Mucosa of gallbladder (tissue), 1 donor: ENCODE results near the gene LRRC46. TPM values are rescaled to one million over a fixed set of nuclear protein-coding genes. Genes with fewer than 3 reads are reported as not detected.

ENCODE experiments used
- DNase-seq: peaks from one replicate; pipeline ENCODE4 v3.0.0-alpha.2; 2020; ENCODE audit warnings: low spot score
- total RNA-seq: library from RNA; stranded (reverse); gene quantifications from one replicate; pipeline ENCODE4 v1.2.1, GENCODE V29; 2021
- donor health status: DM: no; HTN: no; CAD: no.

Gene LRRC46
- total RNA-seq, 1 donor from 2014 or later = 1.1 TPM

DNA sequence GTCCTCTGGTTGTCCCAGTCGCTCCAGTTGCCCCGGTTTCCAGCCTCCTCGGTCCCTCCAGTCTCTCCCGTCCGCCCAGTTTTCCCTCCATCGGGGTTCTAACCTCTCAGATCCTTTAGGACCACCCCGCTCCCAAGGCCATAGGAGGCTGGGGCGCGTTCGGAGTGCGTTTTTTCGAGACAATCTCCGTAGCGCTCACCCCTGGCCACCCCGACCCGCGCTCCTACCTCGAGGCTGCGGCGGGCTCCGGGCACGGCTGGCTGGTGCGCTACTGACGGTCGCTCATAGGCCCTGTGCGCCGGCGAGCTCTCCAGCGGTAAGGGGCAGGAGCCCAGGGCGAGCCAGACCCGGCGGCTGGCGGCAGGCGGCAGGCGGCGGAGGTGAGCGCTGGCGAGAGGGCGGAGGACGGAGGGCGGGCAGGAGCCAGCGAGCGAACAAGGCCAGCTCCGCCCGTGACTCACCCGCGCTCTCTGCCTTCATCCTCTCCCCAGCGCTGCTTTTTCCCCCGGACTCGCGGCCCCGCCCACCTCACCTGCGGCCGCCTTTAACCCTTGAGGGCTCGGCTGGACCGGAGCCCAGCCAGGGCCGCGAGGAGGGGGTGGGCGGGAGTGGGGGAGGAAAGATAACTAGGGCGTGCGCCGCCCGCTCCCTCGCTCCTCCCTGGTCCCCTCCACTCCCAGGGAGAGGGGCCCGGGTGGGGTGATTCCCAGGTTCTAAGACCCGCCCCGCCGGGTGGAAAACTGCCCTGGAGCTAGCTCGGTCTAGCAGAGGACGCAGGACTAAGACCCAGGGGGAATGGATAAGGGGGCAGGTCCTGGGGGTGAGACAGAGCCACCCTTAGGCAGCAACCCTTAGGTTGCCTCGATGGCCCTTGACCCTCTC, 19.5 kb downstream of the LRRC46 start, which contains the start of gene SP6:
TSS of gene SP6 (minus strand) at position 472 of the 882 bp plus-strand sequence. CDS start 2,734 bp downstream, outside the sequence.
- peak; percentile 70 for DNase-seq

DNA sequence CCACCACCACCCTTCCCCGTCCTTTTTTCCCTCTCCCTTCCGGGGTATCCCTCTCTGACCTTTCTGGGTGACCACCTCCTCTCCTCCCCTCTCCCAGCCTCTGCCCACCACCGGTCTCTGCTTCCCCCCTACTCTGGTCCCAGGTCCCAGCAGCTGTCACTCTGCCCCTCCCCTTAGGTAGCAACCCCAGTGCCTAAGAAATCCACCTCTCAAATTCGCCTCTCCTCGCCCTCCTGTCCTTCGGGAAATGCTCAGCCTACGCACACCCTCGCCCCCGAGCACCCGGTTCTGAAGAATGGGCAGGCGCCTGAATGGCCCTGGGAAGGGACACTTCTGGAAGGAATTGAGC, 20.3 kb downstream of the LRRC46 start:
- DNase-seq = no peak

DNA sequence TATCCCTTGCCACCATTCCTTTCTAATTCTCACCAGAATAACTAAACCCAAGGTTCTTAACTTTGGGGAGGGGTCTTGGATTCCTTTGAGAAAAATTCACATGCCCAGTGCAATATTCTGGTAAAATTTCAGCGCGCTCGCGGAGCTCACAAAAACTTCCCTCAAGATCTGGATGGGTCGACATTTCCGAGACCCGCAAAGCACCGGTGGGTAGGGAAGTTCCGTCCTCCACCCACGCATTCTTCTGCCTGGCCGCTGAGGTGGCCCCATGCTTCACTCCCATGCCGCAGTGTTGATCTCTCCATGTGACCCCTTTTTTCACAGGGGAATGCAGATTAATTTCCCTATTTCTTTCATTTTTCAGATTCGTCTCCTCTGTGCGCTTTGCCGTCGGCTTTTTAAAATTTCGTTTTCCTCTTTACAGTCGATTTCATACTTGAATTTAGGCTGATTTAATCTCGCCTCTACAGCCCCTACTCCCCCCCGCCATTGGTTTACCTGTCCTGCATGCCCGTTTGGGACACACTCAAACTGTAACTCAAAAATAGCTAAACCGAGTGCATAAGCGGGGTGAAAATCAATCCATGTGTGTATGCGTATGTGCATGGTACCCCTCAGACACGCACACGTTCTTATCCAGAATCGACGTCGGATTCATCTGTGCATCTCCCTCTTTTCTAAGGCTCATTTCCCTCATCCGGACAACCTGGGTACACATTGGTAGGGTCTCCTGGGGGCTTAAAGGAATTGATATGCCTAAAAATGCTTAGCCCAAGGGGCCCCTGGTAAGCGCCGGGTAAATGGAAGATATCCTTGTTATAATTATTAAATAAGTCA, 20.9 kb downstream of the LRRC46 start:
- DNase-seq = no peak

DNA sequence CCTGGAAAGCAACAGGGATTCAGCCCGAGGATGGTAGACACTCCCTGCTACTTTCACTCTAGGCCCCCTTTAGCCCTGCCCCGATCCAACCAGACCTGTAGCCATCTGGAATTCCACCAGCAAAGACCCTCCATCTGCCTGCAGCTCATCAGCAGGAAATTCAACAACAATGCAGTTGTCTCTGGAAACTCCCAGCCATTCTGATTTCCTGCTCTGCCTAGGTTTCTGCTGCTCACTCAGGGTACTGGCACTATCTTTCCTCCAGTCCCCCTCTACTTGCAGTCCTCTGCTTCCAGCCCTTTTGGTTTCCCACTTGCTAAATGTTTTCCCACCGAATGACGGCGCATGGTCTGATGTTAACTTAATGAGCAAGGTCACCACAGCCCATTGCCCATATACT, 22.1 kb downstream of the LRRC46 start:
- DNase-seq = no peak

DNA sequence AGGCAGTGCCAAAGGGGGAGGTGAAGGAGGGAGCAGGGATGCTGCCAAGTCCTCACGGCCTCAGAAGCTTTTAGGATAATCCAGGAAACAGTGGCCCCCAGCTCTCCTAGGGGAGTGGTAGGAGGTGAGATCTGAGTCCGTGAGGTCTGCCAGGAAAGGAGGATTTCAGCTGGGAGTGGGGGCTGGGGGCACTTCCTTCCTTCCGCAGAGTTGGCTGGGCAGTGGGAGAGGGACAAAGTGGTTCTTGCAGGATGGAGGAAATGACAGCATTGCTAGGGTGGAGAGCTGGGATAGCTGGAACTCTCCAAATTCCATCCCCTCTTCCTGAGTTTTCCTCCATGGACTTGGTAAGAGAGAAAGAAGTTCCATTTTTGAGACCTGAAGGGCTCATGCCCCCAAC, 24.3 kb downstream of the LRRC46 start:
- DNase-seq = no peak

DNA sequence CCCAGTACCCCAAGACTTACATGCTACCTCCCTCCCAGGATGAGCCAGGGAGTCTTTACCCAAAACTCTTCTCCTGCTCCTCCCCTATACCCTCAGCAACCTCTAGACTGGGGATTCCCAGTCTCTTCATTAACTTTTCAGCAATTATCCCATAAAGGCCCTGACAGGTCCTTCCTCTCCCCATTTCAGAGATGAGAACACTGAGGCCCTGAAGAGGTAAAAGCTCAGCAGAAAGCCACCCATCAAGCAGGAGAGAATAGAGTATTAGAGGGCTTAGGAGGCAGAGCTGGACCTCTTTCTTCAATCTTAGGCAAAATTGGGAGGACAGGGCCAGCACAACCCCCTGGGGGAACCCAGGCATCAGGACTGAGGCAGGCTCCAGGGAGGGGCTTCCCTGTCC, 25.4 kb downstream of the LRRC46 start:
- no peak for DNase-seq

DNA sequence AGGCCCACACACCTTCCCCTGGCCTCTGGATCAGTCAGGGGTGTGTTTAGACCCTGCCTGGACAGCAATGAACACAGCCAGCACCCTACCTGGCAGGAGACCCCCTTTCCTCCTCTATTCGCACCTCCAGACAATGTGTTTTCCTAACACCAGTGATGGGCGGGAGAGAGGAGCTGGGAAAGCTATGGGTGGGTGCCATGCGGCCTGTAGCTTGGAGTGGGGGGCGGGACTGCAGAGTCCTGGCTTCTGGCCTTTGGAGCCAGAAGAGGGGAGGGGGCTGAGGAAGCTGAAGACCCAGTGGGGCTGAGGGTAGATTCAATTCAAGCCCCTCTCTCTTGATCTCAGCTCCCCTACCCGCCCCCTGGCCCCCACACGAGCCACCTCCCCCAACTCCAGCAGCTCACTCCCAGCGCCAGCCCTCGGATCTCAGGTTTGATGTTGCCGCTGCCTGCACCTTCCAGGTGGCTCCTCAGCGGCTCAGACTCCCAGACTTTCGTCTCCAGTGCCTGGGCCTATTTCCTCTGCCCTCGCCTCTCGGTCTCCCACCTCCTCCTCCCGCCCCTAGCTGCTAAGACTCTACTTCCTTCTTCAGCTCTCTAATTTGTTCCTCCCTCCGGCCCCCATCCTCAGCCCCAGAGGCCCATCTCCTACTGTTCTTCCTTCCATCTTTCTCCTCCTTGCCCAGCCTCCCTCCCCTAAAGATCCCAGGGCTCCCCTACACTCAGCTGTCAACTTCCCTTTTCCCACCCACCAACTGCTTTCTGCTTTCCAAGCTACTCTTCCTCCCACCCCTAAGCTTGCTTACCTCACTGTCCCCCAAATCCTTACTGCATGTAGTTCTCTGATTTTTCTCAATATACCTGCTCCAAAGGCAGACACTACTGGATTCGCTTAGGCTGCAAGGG, 26.3 kb downstream of the LRRC46 start:
- no peak for DNase-seq

DNA sequence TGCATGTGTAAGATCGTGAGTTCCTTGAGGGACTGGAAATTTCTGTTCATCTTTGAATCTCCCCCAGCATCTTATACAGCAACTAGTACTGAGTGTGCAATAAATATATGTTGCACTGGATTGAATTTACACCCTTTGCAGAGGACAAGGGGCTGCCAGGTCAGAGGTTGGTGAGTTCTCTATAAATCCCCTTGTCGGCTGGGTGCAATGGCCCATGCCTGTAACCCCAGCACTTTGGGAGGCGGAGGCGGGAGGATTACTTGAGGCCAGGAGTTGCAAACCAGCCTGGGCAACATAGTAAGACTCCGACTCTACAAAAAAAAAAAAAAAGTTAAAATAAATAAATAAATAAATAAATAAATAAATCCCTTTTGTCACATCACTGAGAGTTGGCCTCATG, 28.9 kb downstream of the LRRC46 start:
- no peak for DNase-seq

DNA sequence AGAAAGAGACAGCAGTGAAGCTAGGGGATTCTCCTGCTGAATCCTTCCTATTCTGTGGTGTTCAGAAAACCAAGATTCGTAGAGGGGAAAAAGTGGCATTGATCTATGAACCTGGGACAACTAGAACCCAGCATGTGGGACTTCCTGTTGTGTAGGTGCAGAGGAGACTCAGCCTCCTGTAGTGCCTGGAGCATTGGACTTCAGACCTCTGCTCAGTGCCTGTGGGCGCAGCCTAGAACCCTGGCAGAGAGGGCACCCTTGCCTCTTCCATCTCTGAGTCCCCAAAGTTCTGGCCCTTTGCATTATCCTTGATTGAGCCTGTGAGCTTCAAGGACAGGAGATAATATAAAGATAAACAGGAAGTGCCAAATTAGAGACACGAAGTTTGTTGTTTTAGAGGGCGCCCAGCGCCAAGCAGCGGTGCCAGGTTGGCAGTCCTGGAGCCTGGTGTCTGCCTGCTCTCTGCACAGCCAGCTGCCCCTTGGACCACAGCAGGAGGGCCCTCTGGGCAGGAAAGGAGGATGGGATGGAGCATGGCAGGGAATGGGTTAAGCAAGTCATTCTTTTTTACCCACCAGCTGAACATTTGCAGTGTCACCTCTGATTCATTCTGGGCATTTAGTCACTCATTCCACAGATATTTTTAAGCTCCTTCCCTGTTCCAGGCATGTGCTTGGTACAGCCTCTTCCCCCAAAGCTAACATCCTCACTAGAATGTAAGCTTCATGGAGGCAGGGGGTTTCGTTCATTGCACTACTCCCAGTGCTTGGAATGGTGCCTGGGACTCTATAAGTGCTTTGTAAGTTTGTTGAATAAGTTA, 31.4 kb downstream of the LRRC46 start:
- no peak for DNase-seq

DNA sequence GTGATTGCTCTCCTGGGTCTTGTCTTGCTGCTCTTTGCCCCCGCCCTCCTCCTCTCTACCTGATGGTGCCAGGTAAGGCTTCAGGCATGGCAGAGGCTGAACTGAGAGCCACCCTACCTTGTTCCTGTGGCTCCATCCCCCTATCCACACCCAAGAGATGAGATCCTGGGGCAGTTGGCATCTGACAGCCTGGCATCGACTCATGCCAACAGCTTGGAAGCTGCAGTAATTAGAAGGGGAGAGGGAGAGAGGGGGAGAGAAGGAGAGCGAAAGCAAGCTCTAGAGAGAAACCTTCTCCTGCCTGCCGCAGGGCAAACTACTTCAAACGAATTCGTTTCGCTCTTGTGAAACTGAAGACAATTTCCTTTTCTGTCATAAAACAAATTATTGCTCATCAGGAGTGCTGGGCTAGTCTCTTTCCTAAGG, 33.3 kb downstream of the LRRC46 start:
- no peak for DNase-seq

DNA sequence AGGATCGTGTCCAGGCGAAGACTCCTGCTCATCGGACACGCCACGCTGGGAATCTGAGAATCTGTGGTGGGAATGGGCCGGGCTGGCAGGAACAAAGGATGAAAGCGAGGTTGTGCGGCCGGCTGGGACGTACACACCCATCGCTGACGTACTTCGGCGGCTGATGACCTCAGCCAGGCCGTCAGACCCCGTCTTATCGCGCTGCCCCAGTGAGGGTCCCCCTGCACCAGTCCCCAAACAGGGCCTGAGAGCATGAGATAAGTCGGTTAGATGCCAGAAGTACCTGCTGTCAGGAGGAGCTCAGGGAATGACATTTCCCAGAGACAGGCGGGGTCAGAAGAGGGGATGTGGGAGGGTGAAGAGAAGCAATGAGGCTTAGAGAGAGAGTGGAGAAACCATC, 35.5 kb downstream of the LRRC46 start:
- no peak for DNase-seq

DNA sequence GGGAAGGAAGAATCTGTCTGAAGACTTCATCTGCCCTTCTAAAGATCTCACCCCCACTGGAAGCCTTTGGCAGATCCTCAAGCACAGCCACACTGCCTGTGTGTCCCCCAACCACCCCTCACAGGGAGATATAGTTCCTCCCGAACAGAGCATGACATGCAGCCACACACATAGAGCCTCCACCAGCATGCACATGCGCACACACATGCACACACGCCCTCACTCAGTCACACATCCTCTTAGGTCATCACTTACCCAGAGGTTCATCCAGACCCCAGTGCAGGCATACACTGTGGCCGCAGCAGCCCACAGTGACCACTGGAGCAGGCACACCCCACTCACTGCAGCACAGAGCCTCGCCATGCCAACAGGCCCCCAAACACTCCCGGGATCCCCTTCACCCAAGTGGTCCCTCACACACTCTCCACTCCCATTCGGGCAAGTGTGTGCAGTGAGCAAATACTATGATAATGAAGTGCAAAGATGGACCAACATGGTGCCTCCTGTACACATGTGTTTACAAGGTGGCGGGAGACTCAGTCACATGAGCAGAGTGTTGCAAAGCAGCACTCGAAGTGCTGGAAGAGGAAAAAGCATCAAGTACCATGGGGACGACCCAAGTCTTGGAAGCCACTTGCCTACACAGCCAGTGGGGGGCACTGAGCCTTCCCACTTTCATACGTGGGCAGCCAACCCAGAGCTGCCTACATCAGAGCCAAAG, 36.5 kb downstream of the LRRC46 start:
- no peak for DNase-seq

DNA sequence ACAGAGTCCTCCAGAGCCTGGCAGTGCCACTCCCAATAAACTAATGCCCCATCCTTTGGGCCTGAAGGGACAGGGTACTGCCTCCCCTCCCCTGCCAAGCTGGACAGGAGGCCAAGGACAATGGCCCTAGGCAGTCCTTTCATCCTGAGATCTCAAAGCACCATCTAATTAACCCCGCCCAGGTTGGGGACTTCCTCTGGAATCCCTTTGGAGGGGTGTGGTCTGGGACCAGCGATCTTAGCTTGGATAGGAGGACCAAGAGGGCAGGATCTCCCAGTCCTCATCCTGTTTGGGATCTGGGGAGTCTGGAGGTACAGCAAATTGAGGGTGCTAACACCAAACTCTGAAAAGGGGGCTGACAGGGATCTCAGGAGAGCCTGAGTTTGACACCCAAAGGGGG, 37.6 kb downstream of the LRRC46 start:
- DNase-seq = no peak

DNA sequence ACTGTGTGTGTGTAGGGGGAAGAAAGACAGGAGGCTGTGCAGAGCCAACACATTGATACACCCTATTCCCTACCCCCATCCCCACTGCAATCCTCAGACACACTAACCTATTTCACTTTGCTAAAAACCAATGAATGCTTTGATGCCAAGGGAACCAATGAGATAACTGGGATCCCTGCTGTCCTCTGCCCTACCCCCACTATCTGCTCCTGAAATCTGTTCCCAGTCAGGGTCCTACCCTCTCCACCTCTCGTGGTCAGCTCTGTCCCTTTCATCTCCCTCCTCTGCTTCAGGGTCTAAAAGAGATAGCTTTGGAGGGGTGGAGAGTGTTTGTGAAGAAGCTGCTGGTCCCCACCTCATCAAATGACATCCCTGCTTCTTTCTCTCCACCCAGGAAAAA, 38.6 kb downstream of the LRRC46 start:
- no peak for DNase-seq

DNA sequence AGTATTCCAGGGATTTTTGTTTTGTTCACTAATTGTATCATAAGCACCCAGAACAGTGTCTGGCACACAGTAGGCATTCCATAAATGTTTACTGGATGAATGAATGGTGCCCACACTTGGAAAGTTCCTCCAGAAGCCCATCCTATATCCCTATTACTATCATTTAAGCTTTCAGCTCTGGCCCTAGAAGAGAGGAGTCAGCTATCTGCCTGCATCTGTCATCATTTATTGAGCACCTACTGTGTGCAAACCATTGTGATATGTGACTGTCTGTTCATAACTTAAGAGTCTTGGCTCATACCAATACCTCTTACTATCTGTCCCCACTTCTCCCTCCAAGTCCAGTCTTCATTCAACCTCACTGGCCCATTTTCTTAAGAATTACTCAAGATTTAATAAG, 39.6 kb downstream of the LRRC46 start:
- DNase-seq = no peak

DNA sequence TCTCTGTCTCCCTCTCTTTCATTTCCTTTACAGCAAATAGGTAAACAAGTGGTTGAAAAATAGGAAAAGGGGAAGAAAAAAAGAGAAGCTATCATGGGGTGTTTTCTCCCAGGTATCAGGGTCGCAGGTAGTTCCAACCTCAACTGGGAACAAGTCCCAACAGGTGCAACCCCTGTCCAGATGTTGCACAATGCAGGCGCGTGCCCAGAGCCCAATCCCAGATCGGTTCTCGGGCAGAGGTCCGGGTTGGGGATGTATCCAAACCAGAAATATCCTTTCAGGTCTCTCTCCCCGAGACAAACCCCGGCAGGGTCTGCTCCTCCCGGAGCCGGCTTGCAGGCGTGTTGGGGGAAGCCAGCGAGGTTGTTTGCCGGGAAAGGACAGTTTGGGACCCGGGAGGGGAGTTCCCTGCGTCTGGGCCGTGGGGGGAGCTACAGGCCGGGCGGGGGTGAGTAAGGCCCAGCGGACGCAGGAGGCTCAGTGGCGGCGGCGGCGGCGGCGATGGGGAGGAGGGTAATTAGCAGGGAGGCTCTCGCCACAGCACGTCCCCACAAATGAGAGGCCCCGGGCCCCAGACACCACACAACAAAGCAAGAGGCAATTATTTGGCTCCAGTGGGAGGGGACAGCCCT, 40.7 kb downstream of the LRRC46 start:
- DNase-seq = no peak

DNA sequence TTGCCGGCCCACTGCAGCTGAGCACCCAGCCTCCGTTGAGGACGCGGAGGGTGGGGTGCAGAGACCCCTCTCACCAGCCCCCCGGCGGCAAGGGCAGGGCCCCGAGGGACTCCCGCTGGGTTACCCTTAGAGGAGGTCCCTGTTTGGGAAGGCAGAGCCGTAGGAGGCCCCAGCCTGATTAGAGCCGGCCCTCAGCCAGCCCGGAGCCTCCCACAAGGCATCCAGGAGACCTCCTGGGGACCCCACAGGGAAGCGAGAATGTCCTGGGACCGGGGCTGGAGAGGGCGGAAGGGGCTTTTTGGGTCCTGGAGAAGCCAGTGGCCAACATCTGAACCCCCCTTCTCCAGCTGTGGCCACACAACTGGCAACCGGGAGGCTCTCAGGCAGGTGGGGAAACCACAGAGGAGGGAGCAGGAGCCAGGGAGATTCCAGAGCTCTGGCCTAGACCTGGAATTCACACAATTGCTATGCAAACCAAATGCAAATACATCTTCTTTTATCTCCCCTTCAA, 41.2 kb downstream of the LRRC46 start:
- no peak for DNase-seq

DNA sequence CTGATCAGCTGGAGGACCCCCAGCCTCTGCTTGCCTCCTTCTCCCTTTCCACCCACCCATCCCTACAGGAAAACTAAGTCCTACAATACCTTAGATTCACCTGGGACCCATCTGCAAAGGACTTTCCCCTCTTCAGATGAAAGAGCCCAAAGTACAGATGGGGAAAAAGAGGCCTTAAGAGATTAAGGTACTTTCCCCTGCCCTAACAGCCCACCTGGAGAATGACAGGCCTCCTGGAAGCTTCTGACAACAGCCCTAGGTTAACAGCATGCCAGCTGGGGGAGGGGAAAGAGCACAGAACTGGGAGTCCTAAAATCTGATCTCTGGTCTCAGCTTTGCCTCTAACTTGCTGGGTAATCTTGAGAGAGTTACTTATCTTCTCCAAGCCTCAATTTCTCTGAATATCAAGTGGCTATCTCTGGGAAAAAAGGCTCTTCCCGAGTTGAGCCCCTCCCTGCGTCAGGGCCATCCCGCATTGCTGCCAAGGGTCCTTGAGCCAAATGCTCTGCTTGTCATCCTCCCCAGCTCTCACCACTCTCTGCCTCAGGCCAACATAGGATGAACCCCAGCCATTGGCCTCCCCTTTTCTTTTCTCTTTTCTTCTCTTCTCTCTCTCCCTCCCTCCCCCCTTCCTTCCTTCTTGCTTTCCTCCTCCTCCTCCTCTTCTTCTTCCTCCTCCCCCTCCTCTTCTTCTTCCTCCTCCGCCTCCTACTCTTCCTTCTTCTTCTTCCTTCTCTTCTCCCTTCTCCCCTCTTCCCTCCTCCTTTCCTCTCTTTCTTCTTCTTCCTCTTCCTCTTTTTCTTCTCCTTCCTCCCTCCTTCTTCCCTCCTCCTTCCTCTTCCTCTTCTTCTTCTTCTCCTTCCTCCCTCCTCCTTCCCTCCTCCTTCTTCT, 42.0 kb downstream of the LRRC46 start:
- no peak for DNase-seq
